SK-N-SH (cell line): ENCODE data around the gene BTG1. TPM values are rescaled to one million over a fixed set of nuclear protein-coding genes. Genes with fewer than 3 reads are reported as not detected.

Source experiments
- CTCF ChIA-PET: fragments of 300-600, 350-600 bp; formaldehyde crosslinking; extraction: SDS; loops from one replicate; lab custom pipeline; 2021; lab: Yijun Ruan, JAX
- POLR2A ChIA-PET: fragments of 350-600 bp; sonication (Branson Sonifier 250); formaldehyde crosslinking; extraction: SDS; loops from one replicate; lab custom pipeline; 2020; ENCODE audit warnings: antibody characterized with exemption, inconsistent platforms; lab: Yijun Ruan, JAX
- DNase-seq: peaks from one replicate; pipeline ENCODE4 v3.0.0; 2012
- H2AFZ ChIP-seq: fragments of 200-600 bp; sonication (generic); 2 replicates; pipeline ENCODE4 v1.8.1; 2016; ENCODE audit warnings: antibody characterized with exemption, mild to moderate bottlenecking, low read depth
- H3F3A ChIP-seq: fragments of 200-600 bp; sonication (generic); replicated peaks from 2 replicates; pipeline ENCODE3; 2016; ENCODE audit warnings: antibody characterized with exemption, mild to moderate bottlenecking; ENCODE audit not compliant: insufficient read depth
- H3K27ac ChIP-seq, 2 experiments: fragments of 200-500 bp in 1 of 2; fragments of 200-600 bp in 1 of 2; sonication (Bioruptor generic) in 1 of 2; sonication (generic), shearing (Covaris generic) in 1 of 2; 2 replicates each; pipeline versions ENCODE4 v1.5.1 to v1.6.1; 2014 to 2016; ENCODE audit warnings: low read depth in 2 of 2, inconsistent platforms in 1 of 2, low read length in 1 of 2, mild to moderate bottlenecking in 1 of 2, mixed read lengths in 1 of 2
- H3K27me3 ChIP-seq: fragments of 200-600 bp; sonication (generic), shearing (Covaris generic); 2 replicates; pipeline ENCODE4 v1.6.1; 2016; ENCODE audit warnings: mixed run types; ENCODE audit not compliant: insufficient read depth
- H3K36me3 ChIP-seq, 2 experiments: fragments of 200-500 bp in 1 of 2; fragments of 200-600 bp in 1 of 2; sonication (Bioruptor generic) in 1 of 2; sonication (generic) in 1 of 2; replicated peaks in 1 of 2; 2 replicates each; pipeline versions ENCODE3 to v1.5.1; 2014 to 2016; ENCODE audit warnings: low read length in 1 of 2, mild to moderate bottlenecking in 1 of 2; ENCODE audit not compliant: insufficient read depth in 2 of 2, control insufficient read depth in 1 of 2
- H3K4me1 ChIP-seq, 2 experiments: fragments of 200-500 bp in 1 of 2; fragments of 200-600 bp in 1 of 2; sonication (Bioruptor generic) in 1 of 2; sonication (generic), shearing (Covaris generic) in 1 of 2; 2 replicates each; pipeline versions ENCODE4 v1.5.1 to v1.6.1; 2014 to 2016; ENCODE audit warnings: low read depth in 1 of 2, low read length in 1 of 2, mixed run types in 1 of 2; ENCODE audit not compliant: insufficient read depth in 2 of 2, control insufficient read depth in 1 of 2
- H3K4me2 ChIP-seq: fragments of 200-600 bp; sonication (generic), shearing (Covaris generic); 2 replicates; pipeline ENCODE4 v1.6.1; 2017; ENCODE audit warnings: mixed run types
- H3K4me3 ChIP-seq, 2 experiments: fragments of 200-500 bp in 1 of 2; fragments of 200-600 bp in 1 of 2; sonication (Bioruptor generic) in 1 of 2; sonication (generic), shearing (Covaris generic) in 1 of 2; 2 replicates each; pipeline versions ENCODE4 v1.5.1 to v1.8.1; 2014 to 2016; ENCODE audit warnings: low read depth in 2 of 2, inconsistent platforms in 1 of 2, low read length in 1 of 2, mild to moderate bottlenecking in 1 of 2, mixed read lengths in 1 of 2, moderate library complexity in 1 of 2
- H3K79me2 ChIP-seq: fragments of 200-600 bp; sonication (generic); 2 replicates; pipeline ENCODE4 v1.8.1; 2017; ENCODE audit warnings: mild to moderate bottlenecking; ENCODE audit not compliant: insufficient read depth
- H3K9ac ChIP-seq: fragments of 200-600 bp; sonication (generic); 2 replicates; pipeline ENCODE4 v1.6.1; 2017; ENCODE audit warnings: mixed run types
- H3K9me2 ChIP-seq: fragments of 200-600 bp; sonication (generic); 2 replicates; pipeline ENCODE4 v1.6.1; 2017; ENCODE audit warnings: mixed run types
- H3K9me3 ChIP-seq: fragments of 200-600 bp; sonication (generic); 2 replicates; pipeline ENCODE4 v1.6.1; 2017; ENCODE audit warnings: mixed run types, mild to moderate bottlenecking, moderate library complexity
- H4K20me1 ChIP-seq: fragments of 200-600 bp; sonication (generic); 2 replicates; pipeline ENCODE4 v1.6.1; 2017; ENCODE audit warnings: mild to moderate bottlenecking, mixed run types; ENCODE audit not compliant: insufficient read depth
- EP300 ChIP-seq, 2 experiments: IDR thresholded peaks; 2 replicates each; pipeline versions ENCODE4 v1.4.0 to v1.6.1; 2012; ENCODE audit warnings: borderline replicate concordance in 1 of 2, low read depth in 1 of 2, low read length in 1 of 2
- EZH2phosphoT487 ChIP-seq: fragments of 200-600 bp; sonication (generic); IDR thresholded peaks from 2 replicates; pipeline ENCODE4 v1.6.1; 2017; ENCODE audit warnings: low read depth, mixed run types, mild to moderate bottlenecking, antibody characterized with exemption, moderate library complexity, borderline replicate concordance
- FOSL2 ChIP-seq: IDR thresholded peaks from 2 replicates; pipeline ENCODE4 v1.4.0; 2012; ENCODE audit warnings: low read depth, mild to moderate bottlenecking, moderate library complexity, borderline replicate concordance
- FOXM1 ChIP-seq: IDR thresholded peaks from 2 replicates; pipeline ENCODE4 v1.4.0; 2012; ENCODE audit warnings: low read depth, mild to moderate bottlenecking
- GATA2 ChIP-seq: sonication (generic); formaldehyde crosslinking; IDR thresholded peaks from 2 replicates; pipeline ENCODE4 v1.5.0; 2020; ENCODE audit warnings: mild to moderate bottlenecking, missing genetic modification reagents
- IRF3 ChIP-seq: fragments of 150-350 bp; IDR thresholded peaks from 2 replicates; pipeline ENCODE4 v1.6.1; 2016; ENCODE audit warnings: mild to moderate bottlenecking, low read depth, low read length
- MAX ChIP-seq: IDR thresholded peaks from 2 replicates; pipeline ENCODE4 v1.4.0; 2012; ENCODE audit warnings: low read depth
- MEF2A ChIP-seq: IDR thresholded peaks from 2 replicates; pipeline ENCODE4 v1.4.0; 2012; ENCODE audit warnings: low read depth, borderline replicate concordance
- NRF1 ChIP-seq: IDR thresholded peaks from 2 replicates; pipeline ENCODE4 v1.6.1; 2012; ENCODE audit warnings: low read depth, mild to moderate bottlenecking, low read length
- PBX3 ChIP-seq: IDR thresholded peaks from 2 replicates; pipeline ENCODE4; 2012
- RCOR1 ChIP-seq: fragments of 150-350 bp; IDR thresholded peaks from 2 replicates; pipeline ENCODE4 v1.6.1; 2017; ENCODE audit warnings: antibody characterized with exemption, low read length
- USF2 ChIP-seq: fragments of 150-350 bp; IDR thresholded peaks from 2 replicates; pipeline ENCODE4 v1.6.1; 2017; ENCODE audit warnings: antibody characterized with exemption, low read length, low read depth, borderline replicate concordance
- YY1 ChIP-seq: IDR thresholded peaks from 2 replicates; pipeline ENCODE4 v1.4.0; 2012; ENCODE audit warnings: low read depth, mild to moderate bottlenecking
- WGBS: methylation state at CpG from one replicate; pipeline ENCODE4 v1.1.6; 2017; ENCODE audit warnings: low lambda C conversion rate; 5-methylcytosine and 5-hydroxymethylcytosine counted together
- polyA plus RNA-seq, 3 experiments: library from polyadenylated mRNA; depleted of rRNA; stranded (reverse); fragments of >200 nt; gene quantifications; 2 replicates each; pipeline ENCODE4 v1.2.3, GENCODE V29; 2012
- TF ChIP-seq, protein P1 (sequence below): IDR thresholded peaks from 2 replicates; pipeline ENCODE4 v1.4.0; 2012; ENCODE audit warnings: low read depth, borderline replicate concordance

Gene BTG1
- polyA plus RNA-seq, 1 of the 3 experiments (the other 2 are of a cell fraction): 28.3 TPM

- ChIA-PET CTCF (interaction anchor here (1.0 kb wide), 1 partner anchor 22 kb away, joined by 3 read pairs; no protein-coding TSS in a partner anchor), POLR2A (no interaction called here)
- Histone ChIP-seq H3K9ac (no peak overlapping the region), H2AFZ (no peak overlapping the region), H4K20me1 (no peaks in the 10 kb centered on the region), H3K4me3 (no peak overlapping the region), H3K9me3 (no peaks in the 10 kb centered on the region), H3K27ac (no peak overlapping the region), H3K79me2 (no peaks in the 10 kb centered on the region), H3F3A (no peaks in the 10 kb centered on the region), H3K9me2 (no peaks in the 10 kb centered on the region), H3K4me1 (no peaks in the 10 kb centered on the region; a peak in 1 of 4 replicates), H3K4me2 (no peak overlapping the region), H3K36me3 (no peaks in the 10 kb centered on the region), H3K27me3 (no peaks in the 10 kb centered on the region)
- WGBS: 93% methylated on average over 2 of the region's 2 CpGs
- DNase-seq: no peak
- no peak for TF ChIP-seq GATA2 (CRISPR knock-in tag)
- no peak for TF ChIP-seq IRF3
- no peak for TF ChIP-seq USF2
- TF ChIP-seq EP300 (IDR thresholded peaks at IDR 0.05; ENCODE audit: borderline replicate concordance in 1 of 2, low read depth in 1 of 2, low read length in 1 of 2): no peak
- no peak for TF ChIP-seq EZH2phosphoT487
- no peak for TF ChIP-seq NRF1
- TF ChIP-seq RCOR1: no peak
- TF ChIP-seq MEF2A: no peak
- no peak for TF ChIP-seq FOXM1
Observed at GRCh38 chr12:92167075-92167474, 21.4 kb upstream of the BTG1 start.

- WGBS: 37% methylated on average over 1 of the region's 1 CpG
- H3K4me3 ChIP-seq: no peak overlapping the region
- H3K79me2 ChIP-seq: no peaks in the 10 kb centered on the region
- H4K20me1 ChIP-seq: no peaks in the 10 kb centered on the region
- H3K9me2 ChIP-seq: no peaks in the 10 kb centered on the region
- no peak overlapping the region for H3K27ac ChIP-seq
- H3F3A ChIP-seq: no peaks in the 10 kb centered on the region
- H3K4me2 ChIP-seq: no peak overlapping the region
- H3K9ac ChIP-seq: no peak overlapping the region
- H3K36me3 ChIP-seq: no peaks in the 10 kb centered on the region
- H3K9me3 ChIP-seq: no peaks in the 10 kb centered on the region
- ChIA-PET CTCF (interaction anchor here (0.9 to 1.1 kb wide), 2 partner anchors 20 to 160 kb away, joined by 3 read pairs; no protein-coding TSS in a partner anchor), POLR2A (no interaction called here)
- no peak overlapping the region for H2AFZ ChIP-seq
- no peaks in the 10 kb centered on the region for H3K4me1 ChIP-seq
- TF ChIP-seq PBX3: no peak
- TF ChIP-seq EZH2phosphoT487: no peak
- TF ChIP-seq FOSL2: no peak
- no peak for TF ChIP-seq NRF1
- TF ChIP-seq, protein P1, sequence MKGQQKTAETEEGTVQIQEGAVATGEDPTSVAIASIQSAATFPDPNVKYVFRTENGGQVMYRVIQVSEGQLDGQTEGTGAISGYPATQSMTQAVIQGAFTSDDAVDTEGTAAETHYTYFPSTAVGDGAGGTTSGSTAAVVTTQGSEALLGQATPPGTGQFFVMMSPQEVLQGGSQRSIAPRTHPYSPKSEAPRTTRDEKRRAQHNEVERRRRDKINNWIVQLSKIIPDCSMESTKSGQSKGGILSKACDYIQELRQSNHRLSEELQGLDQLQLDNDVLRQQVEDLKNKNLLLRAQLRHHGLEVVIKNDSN: no peak
- no peak for TF ChIP-seq YY1
- no peak for TF ChIP-seq IRF3
- no peak for TF ChIP-seq MAX
- no peaks in the 10 kb centered on the region for H3K27me3 ChIP-seq
- DNase-seq: no peak
Observed at GRCh38 chr12:92164712-92165111, 19.1 kb upstream of the BTG1 start.
